PFSK-1 (cell line): ENCODE results near the gene CFAP410.

Experiments
- FOXP2 ChIP-seq: optimal IDR thresholded peaks from 2 replicates; pipeline ENCODE3; 2011; ENCODE audit warnings: borderline replicate concordance, control low read depth, inconsistent platforms; ENCODE audit not compliant: insufficient read depth; ENCODE audit errors: extremely low read length, extremely low read depth
- POLR2AphosphoS5 ChIP-seq: IDR thresholded peaks from 2 replicates; pipeline ENCODE4 v1.6.1; 2012; ENCODE audit warnings: low read depth, mild to moderate bottlenecking, control low read depth, low read length, moderate library complexity
- SIN3A ChIP-seq: IDR thresholded peaks from 2 replicates; pipeline ENCODE4 v1.6.1; 2012; ENCODE audit warnings: mild to moderate bottlenecking, low read length, moderate library complexity, borderline replicate concordance; ENCODE audit not compliant: insufficient read depth
- TAF1 ChIP-seq: IDR thresholded peaks from 2 replicates; pipeline ENCODE4 v1.6.1; 2012; ENCODE audit warnings: low read length, control low read depth, borderline replicate concordance; ENCODE audit not compliant: insufficient read depth
- TF ChIP-seq, protein P1 (sequence below), 2 experiments: IDR thresholded peaks; 2 replicates each; pipeline versions ENCODE4 v1.6.1 to v1.8.0; 2011 to 2012; ENCODE audit warnings: low read depth in 2 of 2, low read length in 2 of 2, control low read depth in 1 of 2, inconsistent platforms in 1 of 2, mild to moderate bottlenecking in 1 of 2, moderate library complexity in 1 of 2; ENCODE audit not compliant: insufficient read depth in 1 of 2

DNA sequence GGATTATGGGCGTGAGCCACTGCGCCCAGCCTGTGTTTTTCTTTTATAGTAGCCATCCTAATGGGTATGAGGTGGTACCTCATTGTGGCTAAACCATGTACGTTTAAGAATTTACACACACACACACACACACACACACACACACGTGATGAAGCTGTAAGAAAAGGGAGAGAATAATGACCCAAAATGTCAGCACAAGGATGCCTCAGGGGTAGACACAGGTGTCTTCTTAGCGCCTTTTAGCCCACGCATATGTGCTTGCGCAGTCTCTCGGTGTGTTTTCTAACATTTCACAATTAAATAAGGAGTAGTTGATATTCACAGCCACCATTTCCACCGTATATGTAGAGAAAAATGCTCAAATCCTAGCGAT is 40.1 kb downstream of the CFAP410 start:
- TF ChIP-seq FOXP2 = no peak
- no peak; the same call in 1 of the 2 replicates for TF ChIP-seq POLR2AphosphoS5
- no peak for TF ChIP-seq SIN3A
- TF ChIP-seq, protein P1, sequence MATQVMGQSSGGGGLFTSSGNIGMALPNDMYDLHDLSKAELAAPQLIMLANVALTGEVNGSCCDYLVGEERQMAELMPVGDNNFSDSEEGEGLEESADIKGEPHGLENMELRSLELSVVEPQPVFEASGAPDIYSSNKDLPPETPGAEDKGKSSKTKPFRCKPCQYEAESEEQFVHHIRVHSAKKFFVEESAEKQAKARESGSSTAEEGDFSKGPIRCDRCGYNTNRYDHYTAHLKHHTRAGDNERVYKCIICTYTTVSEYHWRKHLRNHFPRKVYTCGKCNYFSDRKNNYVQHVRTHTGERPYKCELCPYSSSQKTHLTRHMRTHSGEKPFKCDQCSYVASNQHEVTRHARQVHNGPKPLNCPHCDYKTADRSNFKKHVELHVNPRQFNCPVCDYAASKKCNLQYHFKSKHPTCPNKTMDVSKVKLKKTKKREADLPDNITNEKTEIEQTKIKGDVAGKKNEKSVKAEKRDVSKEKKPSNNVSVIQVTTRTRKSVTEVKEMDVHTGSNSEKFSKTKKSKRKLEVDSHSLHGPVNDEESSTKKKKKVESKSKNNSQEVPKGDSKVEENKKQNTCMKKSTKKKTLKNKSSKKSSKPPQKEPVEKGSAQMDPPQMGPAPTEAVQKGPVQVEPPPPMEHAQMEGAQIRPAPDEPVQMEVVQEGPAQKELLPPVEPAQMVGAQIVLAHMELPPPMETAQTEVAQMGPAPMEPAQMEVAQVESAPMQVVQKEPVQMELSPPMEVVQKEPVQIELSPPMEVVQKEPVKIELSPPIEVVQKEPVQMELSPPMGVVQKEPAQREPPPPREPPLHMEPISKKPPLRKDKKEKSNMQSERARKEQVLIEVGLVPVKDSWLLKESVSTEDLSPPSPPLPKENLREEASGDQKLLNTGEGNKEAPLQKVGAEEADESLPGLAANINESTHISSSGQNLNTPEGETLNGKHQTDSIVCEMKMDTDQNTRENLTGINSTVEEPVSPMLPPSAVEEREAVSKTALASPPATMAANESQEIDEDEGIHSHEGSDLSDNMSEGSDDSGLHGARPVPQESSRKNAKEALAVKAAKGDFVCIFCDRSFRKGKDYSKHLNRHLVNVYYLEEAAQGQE (IDR thresholded peaks at IDR 0.05; ENCODE audit: insufficient read depth in 1 of 2, low read depth in 2 of 2, low read length in 2 of 2) = no peak
- TF ChIP-seq TAF1 = no peak
